Measurements from ENCODE around the gene NUP160. TPM values are rescaled to one million over a fixed set of nuclear protein-coding genes. Genes with fewer than 3 reads are reported as not detected.
"Not testable (repeated sequence)": the region's sequence is repeated elsewhere in the genome, so short reads cannot be mapped to it uniquely, and the experiment has no call there.

Gene NUP160
- total RNA-seq, 4 donors from 2014 or later = 14.1 to 22.4 (median 18.9) TPM

DNA sequence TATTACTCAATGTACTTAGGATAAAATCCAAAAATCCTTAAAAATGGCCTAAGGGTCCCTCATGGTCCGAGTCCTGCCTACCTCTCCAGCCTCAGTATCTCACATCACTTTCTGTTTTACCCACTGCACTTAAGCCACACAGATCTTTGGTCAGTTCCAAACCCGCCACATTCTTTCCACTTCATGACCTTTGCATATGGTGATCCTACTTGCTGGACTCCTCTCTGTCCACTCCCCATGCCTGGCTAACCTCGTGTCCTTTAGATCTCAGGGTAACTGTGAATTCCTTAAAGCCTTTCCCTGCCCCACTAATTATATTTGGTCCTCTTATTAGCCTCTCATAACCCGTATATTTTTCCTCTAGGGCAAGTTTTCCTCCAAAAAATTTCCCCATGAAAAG lies 1.2 kb downstream of the NUP160 start:
- TF ChIP-seq, protein P1, sequence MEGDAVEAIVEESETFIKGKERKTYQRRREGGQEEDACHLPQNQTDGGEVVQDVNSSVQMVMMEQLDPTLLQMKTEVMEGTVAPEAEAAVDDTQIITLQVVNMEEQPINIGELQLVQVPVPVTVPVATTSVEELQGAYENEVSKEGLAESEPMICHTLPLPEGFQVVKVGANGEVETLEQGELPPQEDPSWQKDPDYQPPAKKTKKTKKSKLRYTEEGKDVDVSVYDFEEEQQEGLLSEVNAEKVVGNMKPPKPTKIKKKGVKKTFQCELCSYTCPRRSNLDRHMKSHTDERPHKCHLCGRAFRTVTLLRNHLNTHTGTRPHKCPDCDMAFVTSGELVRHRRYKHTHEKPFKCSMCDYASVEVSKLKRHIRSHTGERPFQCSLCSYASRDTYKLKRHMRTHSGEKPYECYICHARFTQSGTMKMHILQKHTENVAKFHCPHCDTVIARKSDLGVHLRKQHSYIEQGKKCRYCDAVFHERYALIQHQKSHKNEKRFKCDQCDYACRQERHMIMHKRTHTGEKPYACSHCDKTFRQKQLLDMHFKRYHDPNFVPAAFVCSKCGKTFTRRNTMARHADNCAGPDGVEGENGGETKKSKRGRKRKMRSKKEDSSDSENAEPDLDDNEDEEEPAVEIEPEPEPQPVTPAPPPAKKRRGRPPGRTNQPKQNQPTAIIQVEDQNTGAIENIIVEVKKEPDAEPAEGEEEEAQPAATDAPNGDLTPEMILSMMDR (IDR thresholded peaks at IDR 0.05) = no peak
- no peak for TF ChIP-seq POLR2A (IDR thresholded peaks at IDR 0.05)
- intact Hi-C loops (cut with DNase I; ENCODE audit: low total_unique reads) = no loop called here
- no peak for DNase-seq (ENCODE audit: low spot score in 2 of 2)
- WGBS, 2 donors = 65% methylated on average over 4 of the region's 4 CpGs
- H3K4me3 ChIP-seq (ENCODE audit: low read depth, poor library complexity, severe bottlenecking) = no peak overlapping the region

GRCh38 chr11:47843361-47844055 lies 4.6 kb downstream of the NUP160 start:
- H3K4me3 ChIP-seq (ENCODE audit: low read depth, poor library complexity, severe bottlenecking) = no peak overlapping the region
- TF ChIP-seq POLR2A (IDR thresholded peaks at IDR 0.05) = no peak
- TF ChIP-seq, protein P1 (IDR thresholded peaks at IDR 0.05) = no peak
- no peak for DNase-seq (ENCODE audit: low spot score in 2 of 2)
- WGBS, 2 donors = 66 to 74% methylated on average over 7 of the region's 7 CpGs
- intact Hi-C loops (cut with DNase I; ENCODE audit: low total_unique reads) = no loop called here

GRCh38 chr11:47842749-47843148 lies 5.4 kb downstream of the NUP160 start:
- no peak for DNase-seq (ENCODE audit: low spot score in 2 of 2)
- TF ChIP-seq, protein P1 (IDR thresholded peaks at IDR 0.05) = no peak
- TF ChIP-seq POLR2A (IDR thresholded peaks at IDR 0.05) = no peak
- intact Hi-C loops (cut with DNase I; ENCODE audit: low total_unique reads) = no loop called here
- 96% methylated on average over 4 of the region's 4 CpGs for WGBS, 2 donors
- H3K4me3 ChIP-seq (ENCODE audit: low read depth, poor library complexity, severe bottlenecking) = no peak overlapping the region

DNA sequence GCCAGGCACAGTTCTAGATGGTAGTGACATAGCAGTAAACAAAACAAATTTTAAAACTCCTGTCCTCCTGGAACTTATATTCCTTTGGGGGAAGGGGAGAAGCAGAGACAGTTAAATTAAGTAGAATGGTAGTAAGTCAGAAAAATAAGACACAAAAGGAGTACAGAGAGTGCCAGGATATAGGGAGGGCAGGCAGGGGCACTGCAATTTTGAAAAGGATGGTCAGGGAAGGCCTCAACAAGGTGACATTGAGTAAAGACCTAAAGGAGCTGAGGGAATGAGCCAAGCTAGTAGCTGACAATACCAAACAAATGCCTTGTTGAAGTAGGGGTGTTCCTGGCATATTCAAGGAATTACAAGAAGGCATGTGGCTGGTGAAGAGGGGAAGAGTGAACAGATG lies 10.2 kb downstream of the NUP160 start:
- H3K4me3 ChIP-seq (ENCODE audit: low read depth, poor library complexity, severe bottlenecking) = no peak overlapping the region
- TF ChIP-seq, protein P1 (IDR thresholded peaks at IDR 0.05) = no peak
- no peak for TF ChIP-seq POLR2A (IDR thresholded peaks at IDR 0.05)
- no peak for DNase-seq (ENCODE audit: low spot score in 2 of 2)
- intact Hi-C loops (cut with DNase I; ENCODE audit: low total_unique reads) = no loop called here

DNA sequence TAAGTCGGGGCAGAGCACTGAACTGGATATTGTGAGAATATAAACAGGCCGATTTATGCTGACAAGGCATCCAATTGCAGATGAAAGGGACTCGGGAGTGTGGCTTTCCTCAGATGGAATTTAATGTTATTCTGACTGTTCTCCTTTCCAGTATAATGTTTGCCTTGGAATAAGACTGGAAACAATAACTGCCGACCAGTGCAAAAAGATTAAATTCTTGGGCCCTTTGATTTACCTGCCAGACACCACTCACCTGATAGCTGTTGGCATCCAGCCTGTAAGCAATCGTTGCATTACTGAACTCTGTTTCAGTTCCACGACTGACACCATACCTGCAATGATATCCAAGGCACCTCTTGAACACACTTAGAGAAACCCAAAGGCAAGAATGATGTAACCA lies 10.9 kb downstream of the NUP160 start:
- no peak overlapping the region for H3K4me3 ChIP-seq (ENCODE audit: low read depth, poor library complexity, severe bottlenecking)
- WGBS, 2 donors = 81 to 83% methylated on average over 6 of the region's 6 CpGs
- intact Hi-C loops (cut with DNase I; ENCODE audit: low total_unique reads) = no loop called here
- no peak for TF ChIP-seq POLR2A (IDR thresholded peaks at IDR 0.05)
- TF ChIP-seq, protein P1 (IDR thresholded peaks at IDR 0.05) = no peak
- no peak for DNase-seq (ENCODE audit: low spot score in 2 of 2)

DNA sequence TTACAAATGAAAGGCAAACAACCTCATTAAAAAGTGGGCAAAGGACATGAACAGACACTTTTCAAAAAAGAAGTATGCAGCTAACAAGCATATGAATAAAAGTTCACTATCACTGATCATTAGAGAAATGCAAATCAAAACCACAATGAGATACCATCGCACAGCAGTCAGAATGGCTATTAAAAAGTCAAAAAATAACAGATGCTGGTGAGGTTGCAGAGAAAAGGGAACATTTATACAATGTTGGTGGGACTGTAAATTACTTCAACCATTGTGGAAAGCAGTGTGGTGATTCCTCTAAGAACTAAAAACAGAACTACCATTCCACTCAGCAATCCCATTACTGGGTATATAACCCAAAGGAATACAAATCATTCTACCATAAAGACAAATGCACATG lies 18.1 kb downstream of the NUP160 start:
- intact Hi-C loops (cut with DNase I; ENCODE audit: low total_unique reads); H3K4me3 ChIP-seq (ENCODE audit: low read depth, poor library complexity, severe bottlenecking); DNase-seq (ENCODE audit: low spot score in 2 of 2): not testable (repeated sequence)
- WGBS, 2 donors = 93 to 97% methylated on average over 1 of the region's 1 CpG
